Brain microvascular endothelial cell (primary cell): Measurements from ENCODE around the gene PCDHGA12.
"Not testable (repeated sequence)": the region's sequence is repeated elsewhere in the genome, so short reads cannot be mapped to it uniquely, and the experiment has no call there.

Experiments used
- DNase-seq: peaks from one replicate; pipeline ENCODE4 v3.0.0-alpha.2; 2020
- H3K27ac ChIP-seq: fragments of 250-450 bp; sonication (Bioruptor Pico); 2 replicates; pipeline ENCODE4 v1.5.1; 2020; ENCODE audit warnings: mild to moderate bottlenecking, moderate library complexity
- H3K27me3 ChIP-seq: fragments of 250-450 bp; sonication (Bioruptor Pico); replicated peaks from 2 replicates; pipeline ENCODE4 v1.5.1; 2020; ENCODE audit warnings: mild to moderate bottlenecking
- H3K36me3 ChIP-seq: fragments of 250-450 bp; sonication (Bioruptor Pico); replicated peaks from 2 replicates; pipeline ENCODE4 v1.5.1; 2020; ENCODE audit warnings: mild to moderate bottlenecking
- H3K4me3 ChIP-seq: 2 replicates; pipeline ENCODE4 v1.5.1; 2011; ENCODE audit warnings: low read depth, mild to moderate bottlenecking, control low read depth, low read length, moderate library complexity
- in situ Hi-C: cut with HindIII; loops from 2 replicates; pipeline ENCODE4 v1.10.0; 2017; ENCODE audit warnings: low sequenced_read_pairs, low pct_ligation_motif_present
- TF ChIP-seq, protein P1 (sequence below): IDR thresholded peaks from 2 replicates; pipeline ENCODE4 v1.5.1; 2011; ENCODE audit warnings: low read depth, mild to moderate bottlenecking, moderate library complexity, low read length, control low read depth, inconsistent platforms; ENCODE audit errors: missing control alignments

PCDHGA12 gene

DNA sequence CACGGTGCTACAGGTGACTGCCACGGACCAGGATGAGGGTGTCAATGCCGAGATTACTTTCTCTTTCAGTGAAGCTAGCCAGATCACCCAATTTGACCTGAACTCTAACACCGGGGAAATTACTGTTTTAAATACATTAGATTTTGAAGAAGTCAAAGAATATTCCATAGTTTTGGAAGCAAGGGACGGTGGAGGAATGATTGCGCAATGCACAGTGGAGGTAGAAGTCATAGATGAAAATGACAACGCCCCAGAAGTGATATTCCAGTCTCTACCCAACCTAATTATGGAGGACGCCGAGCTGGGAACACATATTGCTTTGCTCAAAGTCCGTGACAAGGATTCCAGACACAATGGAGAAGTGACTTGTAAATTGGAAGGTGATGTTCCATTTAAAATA, 41.6 kb upstream of the PCDHGA12 start:
- no peaks in the 10 kb centered on the region for H3K36me3 ChIP-seq
- TF ChIP-seq, protein P1, sequence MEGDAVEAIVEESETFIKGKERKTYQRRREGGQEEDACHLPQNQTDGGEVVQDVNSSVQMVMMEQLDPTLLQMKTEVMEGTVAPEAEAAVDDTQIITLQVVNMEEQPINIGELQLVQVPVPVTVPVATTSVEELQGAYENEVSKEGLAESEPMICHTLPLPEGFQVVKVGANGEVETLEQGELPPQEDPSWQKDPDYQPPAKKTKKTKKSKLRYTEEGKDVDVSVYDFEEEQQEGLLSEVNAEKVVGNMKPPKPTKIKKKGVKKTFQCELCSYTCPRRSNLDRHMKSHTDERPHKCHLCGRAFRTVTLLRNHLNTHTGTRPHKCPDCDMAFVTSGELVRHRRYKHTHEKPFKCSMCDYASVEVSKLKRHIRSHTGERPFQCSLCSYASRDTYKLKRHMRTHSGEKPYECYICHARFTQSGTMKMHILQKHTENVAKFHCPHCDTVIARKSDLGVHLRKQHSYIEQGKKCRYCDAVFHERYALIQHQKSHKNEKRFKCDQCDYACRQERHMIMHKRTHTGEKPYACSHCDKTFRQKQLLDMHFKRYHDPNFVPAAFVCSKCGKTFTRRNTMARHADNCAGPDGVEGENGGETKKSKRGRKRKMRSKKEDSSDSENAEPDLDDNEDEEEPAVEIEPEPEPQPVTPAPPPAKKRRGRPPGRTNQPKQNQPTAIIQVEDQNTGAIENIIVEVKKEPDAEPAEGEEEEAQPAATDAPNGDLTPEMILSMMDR = no peak
- H3K27ac ChIP-seq = no peak overlapping the region
- in situ Hi-C loops = no loop called here
- no peak for DNase-seq
- H3K27me3 ChIP-seq = no peaks in the 10 kb centered on the region
- no peak overlapping the region for H3K4me3 ChIP-seq

DNA sequence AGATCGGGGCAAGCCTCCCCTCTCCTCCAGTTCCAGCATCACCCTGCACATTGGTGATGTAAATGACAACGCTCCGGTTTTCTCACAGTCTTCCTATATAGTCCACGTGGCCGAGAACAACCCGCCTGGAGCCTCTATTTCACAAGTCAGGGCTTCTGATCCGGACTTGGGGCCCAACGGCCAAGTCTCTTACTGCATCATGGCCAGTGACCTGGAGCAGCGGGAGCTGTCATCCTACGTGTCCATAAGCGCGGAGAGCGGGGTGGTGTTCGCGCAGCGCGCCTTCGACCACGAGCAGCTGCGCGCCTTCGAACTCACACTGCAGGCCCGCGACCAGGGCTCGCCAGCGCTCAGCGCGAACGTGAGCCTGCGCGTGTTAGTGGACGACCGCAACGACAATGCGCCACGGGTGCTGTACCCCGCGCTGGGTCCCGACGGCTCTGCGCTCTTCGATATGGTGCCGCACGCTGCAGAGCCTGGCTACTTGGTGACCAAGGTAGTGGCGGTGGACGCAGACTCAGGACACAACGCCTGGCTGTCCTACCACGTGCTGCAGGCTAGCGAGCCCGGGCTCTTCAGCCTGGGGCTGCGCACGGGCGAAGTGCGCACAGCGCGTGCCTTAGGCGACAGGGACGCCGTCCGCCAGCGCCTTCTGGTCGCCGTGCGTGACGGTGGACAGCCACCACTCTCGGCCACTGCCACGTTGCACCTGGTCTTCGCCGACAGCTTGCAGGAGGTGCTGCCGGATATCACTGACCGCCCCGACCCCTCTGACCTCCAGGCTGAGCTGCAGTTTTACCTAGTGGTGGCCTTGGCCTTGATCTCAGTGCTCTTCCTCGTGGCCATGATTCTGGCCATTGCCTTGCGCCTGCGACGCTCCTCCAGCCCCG, 40.9 kb upstream of the PCDHGA12 start:
- no peaks in the 10 kb centered on the region for H3K27me3 ChIP-seq
- in situ Hi-C loops = no loop called here
- no peak overlapping the region for H3K4me3 ChIP-seq
- TF ChIP-seq, protein P1 = no peak
- H3K27ac ChIP-seq = no peak overlapping the region
- DNase-seq = no peak
- H3K36me3 ChIP-seq = no peaks in the 10 kb centered on the region

DNA sequence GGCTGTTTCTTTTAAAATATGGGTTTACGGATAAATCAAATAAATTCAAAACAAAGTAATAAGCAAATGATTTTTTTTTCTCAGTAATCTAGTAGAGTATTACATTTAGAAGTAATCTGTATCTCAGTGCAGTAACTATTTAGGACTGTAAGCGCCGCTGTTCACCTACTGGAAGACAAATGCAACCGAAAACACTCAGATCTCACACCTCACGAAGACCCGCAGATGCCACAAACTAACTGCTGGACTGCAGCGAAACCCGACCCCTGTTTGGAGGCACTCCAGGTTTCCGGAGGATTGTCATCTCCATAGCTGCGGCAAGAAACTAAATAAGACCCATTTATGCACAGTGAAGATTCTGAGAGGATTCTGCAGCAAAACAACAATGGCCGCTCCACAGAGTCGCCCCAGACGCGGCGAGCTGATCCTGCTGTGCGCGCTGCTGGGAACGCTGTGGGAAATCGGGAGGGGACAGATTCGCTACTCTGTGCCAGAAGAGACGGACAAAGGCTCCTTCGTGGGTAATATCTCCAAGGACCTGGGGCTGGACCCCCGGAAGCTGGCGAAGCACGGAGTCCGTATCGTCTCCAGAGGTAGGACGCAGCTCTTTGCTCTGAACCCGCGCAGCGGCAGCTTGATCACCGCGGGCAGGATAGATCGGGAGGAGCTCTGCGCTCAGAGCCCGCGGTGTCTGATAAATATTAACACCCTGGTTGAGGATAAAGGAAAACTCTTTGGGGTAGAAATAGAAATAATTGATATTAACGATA, 37.7 kb upstream of the PCDHGA12 start, which contains the start of gene PCDHGA8:
Gene PCDHGA8, plus strand, starts transcription at position 205 of the 770 bp plus-strand sequence. Its CDS starts 181 bp downstream, at position 386.
- Histone ChIP-seq H3K27me3 (no peaks in the 10 kb centered on the region), H3K4me3 (no peak within 1 kb of the TSS)

DNA sequence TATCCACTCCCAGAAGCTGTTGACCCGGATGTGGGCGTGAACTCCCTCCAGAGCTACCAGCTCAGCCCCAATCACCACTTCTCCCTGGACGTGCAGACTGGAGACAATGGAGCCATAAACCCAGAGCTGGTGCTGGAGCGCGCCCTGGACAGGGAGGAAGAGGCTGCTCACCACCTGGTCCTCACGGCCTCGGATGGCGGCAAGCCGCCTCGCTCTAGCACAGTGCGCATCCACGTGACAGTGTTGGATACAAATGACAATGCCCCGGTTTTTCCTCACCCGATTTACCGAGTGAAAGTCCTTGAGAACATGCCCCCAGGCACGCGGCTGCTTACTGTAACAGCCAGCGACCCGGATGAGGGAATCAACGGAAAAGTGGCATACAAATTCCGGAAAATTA, 37.0 kb upstream of the PCDHGA12 start:
- in situ Hi-C loops = no loop called here
- DNase-seq = no peak
- Histone ChIP-seq H3K27me3 (no peaks in the 10 kb centered on the region), H3K27ac (no peak overlapping the region), H3K4me3 (no peak overlapping the region), H3K36me3 (no peaks in the 10 kb centered on the region)
- TF ChIP-seq, protein P1 = no peak

More for the DNA sequence above, 37.7 kb upstream of the PCDHGA12 start, which contains the start of gene PCDHGA8:
- in situ Hi-C loops = no loop called here
- DNase-seq = no peak
- H3K36me3 ChIP-seq = no peaks in the 10 kb centered on the region
- no peak within 1 kb of the TSS for H3K27ac ChIP-seq
- TF ChIP-seq, protein P1 = peak; percentile 21

DNA sequence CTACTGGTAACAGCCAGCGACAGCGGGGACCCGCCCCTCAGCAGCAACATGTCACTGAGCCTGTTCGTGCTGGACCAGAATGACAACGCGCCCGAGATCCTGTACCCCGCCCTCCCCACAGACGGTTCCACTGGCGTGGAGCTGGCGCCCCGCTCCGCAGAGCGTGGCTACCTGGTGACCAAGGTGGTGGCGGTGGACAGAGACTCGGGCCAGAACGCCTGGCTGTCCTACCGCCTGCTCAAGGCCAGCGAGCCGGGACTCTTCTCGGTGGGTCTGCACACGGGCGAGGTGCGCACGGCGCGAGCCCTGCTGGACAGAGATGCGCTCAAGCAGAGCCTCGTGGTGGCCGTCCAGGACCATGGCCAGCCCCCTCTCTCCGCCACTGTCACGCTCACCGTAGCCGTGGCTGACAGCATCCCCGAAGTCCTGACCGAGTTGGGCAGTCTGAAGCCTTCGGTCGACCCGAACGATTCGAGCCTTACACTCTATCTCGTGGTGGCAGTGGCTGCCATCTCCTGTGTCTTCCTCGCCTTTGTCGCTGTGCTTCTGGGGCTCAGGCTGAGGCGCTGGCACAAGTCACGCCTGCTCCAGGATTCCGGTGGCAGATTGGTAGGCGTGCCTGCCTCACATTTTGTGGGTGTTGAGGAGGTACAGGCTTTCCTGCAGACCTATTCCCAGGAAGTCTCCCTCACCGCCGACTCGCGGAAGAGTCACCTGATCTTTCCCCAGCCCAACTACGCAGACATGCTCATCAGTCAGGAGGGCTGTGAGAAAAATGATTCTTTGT, 35.7 kb upstream of the PCDHGA12 start:
- in situ Hi-C loops, DNase-seq, H3K27ac ChIP-seq, H3K27me3 ChIP-seq, H3K36me3 ChIP-seq, H3K4me3 ChIP-seq: not testable (repeated sequence)
